DMS 273 (cell line): ENCODE data around the gene REXO1.
A peak's percentile ranks its signal among the peaks of the same experiment; 100 is the strongest.

Experiments
- DNase-seq: peaks from one replicate; lab custom pipeline; 2025; ENCODE audit not compliant: unreplicated experiment; lab: John Stamatoyannopoulos, UW

Gene REXO1

GRCh38 chr19:1860821-1861598 lies 12.7 kb upstream of the REXO1 start:
- peak; percentile 59 for DNase-seq

DNA sequence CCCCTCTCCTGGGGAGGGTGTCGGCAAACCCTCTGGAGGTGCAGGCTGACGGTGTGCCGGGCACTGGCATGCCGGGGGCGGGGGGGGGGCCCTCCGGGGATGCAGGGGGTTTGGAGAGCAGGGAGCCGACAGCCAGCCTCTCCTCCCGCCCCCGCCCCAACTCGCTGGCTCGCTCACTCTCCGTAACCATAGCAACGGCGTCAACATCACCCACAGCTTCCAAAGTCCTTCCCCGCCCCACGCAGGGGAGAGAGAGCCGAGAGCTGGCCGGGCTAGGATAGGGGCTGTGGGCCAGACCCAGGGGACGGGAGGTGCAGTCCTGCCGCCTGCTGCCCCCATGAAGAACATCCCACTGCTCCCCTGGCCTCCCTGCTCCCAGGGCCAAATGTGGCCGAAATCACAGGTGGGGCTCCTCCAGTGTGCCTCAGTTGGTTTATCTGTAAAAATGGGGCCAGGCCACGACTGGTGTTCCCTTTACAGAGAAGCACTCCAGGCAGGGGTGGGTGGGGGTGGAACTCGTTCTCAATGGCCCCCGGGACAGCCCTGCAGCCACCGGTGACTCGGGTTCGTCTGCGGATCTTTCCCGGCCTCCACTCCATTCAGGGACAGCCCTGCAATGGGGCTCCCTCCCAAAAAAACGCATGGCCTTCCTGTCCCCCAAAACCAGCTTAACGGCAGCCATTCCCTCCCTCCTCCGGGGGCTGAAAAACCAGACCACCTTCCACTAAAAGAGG lies 11.9 kb upstream of the REXO1 start:
- DNase-seq = peak; percentile 84

- peak; percentile 58 for DNase-seq
These were observed 11.1 kb upstream of the REXO1 start for GRCh38 chr19:1859331-1859781.

DNA sequence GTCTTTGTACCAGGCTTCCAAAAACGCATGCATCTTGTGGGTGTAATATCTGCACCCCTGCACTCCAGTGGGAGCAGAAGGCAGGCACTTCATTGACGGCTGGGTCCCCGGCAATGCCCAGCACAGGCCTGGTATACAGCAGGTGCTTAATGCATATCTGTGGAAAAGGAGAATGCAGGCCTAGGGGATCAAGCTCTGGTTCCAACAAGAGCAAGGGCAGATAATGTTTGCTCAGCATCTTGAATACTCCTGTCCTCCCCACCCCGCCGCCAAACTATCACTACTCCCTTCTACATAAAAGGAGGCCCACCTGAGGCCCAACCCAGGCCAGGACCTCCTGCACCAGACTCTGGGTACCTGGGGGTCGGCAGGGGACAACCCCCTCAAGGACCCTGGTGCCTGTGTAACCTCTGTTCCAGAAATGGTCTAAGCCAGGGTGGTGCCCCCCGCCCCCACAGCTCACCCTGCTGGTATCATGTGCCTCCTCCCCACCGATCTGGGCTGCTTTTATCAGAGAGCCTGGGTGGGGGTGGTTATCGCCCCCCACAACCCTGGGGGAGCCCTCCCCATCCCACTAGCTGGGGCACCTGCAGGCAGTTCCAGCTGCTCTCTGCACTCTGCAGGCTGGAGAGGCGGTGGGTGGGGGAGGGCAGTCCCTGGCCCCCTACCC lies 10.3 kb upstream of the REXO1 start:
- DNase-seq = peak; percentile 52

DNA sequence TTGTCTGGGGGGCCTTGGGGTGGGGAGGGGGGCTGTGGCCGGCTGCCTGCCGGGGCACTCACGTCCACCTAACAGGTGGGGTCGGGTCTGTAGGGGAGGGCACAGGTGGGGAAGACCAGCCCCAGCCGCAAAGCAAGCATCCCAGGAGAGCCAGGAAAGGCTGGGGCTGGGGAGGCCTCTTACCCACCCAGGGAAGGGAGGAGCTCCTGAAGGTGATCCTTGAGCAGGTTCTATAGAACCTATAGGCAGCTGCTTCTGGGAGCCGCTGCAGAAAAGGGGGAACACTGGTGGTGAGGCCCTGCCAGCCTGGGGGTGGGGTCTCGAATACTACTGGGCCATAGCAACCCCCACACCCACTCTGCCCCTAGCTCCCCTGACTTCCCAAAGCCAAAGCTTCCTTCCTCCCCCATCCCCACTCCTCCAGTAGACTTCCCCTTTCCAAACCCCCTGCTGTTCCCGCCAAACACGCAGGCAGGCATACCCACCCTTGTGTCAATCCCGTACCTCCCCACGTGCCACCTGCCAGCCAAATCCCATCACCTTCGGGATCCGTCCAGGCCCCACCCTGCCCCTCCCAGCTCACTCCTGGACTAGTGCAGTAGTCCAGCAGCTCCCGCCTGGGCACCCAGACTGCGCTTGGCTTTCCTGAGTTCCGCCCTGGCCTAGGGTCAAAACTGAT lies 9.5 kb upstream of the REXO1 start:
- DNase-seq = peak; percentile 73

DNA sequence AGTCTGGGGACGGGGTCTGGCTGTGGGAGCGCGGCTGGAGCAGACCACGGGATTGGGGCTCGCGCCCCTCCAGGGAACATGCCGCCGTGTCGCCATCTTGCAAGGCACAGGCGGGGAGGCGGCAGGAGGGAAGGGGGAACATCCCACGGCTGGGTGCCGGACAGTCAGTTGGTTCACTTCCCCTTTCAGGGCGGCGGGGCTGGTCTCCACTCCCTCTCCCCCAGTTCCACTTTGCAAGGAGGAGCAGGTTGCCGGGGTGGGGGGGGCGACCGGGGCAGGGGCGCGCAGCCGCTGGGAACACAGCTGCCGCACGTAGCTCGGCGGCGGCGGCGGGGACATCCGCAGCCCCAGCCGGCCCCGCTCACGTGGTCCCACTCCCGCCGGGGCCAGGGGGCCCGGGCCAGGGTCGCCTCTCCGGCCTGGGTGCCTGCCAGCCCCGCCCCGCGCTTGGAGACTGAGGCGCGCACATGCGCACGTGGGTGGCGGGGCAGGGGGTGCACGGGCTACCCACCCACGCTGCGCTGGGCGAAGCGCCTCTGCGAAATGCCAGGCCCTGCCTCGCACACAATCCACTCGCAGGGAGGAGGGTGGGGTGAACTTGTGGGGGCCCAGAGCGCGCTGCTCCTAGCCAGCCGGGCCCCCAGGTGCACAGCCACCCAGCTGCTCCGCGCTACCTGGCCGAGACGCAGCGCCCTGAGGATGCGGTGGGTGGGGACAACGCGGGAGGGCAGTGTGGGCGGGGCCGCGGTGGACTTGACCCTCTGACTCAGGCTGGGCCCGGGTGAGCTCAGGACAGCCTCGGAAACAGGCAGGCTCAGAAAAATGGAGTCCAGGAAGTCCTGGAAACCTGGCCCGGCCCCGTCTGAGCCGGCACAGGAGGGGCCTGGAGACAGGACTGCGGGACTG lies 8.7 kb upstream of the REXO1 start:
- DNase-seq = peak; percentile 85

GRCh38 chr19:1856345-1856697 lies 8.0 kb upstream of the REXO1 start:
- peak; percentile 86 for DNase-seq

DNA sequence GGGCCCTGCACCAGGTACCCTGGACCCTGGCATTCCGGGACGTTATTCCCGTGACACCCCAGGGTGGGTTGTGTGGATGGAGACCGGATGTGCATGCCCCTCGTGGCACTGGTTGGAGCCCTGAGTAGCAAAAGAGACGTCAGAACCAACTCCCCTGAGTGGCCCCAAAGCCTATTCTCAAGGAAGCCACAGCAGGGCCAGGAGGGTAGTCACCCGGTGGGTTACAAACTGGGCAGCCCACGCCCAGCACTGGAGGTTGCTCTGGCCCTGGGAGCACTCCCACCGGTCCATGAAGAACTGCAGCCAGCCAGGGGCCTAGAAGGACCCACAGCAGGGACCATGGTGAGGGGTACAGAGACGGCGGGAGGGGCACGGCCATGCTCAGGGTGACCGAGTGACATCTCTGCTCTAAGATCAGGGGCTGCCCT lies 7.6 kb upstream of the REXO1 start:
- DNase-seq = peak; percentile 87

DNA sequence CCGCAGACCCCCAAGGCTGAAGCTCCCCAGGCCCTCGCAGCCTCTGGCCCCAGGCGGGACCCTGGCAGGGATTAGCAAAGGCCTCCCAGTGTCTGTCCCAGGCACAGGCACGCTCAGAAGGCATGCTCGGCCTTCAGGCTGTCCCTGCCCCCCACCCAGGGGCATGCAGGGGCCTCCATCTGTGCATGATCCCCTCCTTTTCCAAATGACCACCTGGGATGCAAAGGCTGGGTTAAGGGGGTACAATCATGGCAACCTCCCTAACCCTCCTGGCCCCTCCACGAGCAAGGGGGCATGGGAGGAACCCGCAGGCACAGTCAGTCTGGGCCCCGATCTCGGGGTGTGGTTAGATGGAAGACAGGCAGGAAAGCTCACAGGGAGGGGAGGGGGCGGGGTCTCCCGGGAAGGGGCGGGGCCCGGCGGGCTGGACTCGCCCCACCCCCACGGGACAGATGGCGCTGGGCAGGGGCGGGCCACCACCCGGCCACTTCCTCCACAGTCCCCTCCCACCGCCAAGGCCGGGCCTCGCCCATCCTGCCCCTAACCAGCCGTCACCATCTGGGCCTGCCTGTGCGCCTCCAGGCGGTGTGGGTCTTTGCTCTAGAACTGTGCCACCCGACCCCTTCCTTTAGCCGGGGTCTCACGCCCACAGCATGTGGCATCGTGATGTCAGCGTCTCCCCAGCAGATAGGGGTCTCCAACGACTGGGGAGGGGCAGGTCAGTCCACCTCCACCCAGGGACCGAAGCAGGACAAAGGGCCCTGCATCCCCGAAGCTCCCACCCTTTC lies 7.0 kb upstream of the REXO1 start:
- peak; percentile 98 for DNase-seq

DNA sequence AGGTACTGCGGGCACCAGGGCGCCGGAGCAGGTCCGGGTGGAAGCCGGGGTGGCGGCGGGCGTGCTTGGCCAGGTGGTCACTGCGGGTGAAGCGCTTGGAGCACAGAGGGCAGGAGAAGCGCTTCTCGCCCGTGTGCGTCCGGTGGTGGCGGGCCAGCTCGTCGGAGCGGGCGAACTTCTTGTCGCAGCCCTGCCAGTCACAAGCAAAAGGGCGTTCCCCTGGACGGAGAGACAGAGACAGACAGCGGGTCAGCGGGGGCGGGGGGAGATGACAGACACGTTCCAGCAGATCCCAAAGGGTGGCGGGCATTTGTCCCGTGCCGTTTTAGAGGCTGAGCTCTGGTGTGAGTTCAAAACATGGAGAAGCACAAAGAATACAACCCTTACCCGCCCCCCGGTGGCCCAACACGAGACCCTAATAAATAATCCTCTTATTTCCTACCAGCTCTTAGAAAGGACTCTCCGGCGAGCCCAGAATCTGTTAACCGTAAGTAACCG lies 6.3 kb upstream of the REXO1 start:
- DNase-seq = peak; percentile 73

DNA sequence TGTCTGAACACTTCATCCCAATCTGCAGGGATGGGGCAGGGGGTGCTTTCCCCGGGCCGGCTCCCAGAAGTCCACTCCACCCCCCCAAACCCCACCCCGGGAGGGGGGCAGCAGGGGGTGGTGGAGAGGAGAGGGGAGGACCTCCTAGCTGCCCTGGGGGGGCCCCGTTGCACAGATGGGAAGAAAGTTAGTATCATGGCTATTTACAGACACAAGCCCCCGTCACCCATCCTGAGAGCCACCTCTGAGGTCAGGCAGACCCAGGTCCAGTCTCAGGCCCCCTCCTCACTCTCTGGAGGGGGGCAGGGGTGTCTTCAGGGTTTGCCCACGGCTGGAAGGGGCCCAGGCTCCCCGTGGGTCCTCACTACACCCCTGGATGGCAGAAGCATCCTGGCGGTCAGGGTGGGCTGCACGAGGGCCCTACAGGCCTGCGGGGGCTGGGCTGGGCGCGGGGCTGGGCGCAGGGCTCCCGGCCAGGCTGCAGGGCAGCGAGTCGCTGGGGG lies 5.8 kb upstream of the REXO1 start:
- no peak for DNase-seq

DNA sequence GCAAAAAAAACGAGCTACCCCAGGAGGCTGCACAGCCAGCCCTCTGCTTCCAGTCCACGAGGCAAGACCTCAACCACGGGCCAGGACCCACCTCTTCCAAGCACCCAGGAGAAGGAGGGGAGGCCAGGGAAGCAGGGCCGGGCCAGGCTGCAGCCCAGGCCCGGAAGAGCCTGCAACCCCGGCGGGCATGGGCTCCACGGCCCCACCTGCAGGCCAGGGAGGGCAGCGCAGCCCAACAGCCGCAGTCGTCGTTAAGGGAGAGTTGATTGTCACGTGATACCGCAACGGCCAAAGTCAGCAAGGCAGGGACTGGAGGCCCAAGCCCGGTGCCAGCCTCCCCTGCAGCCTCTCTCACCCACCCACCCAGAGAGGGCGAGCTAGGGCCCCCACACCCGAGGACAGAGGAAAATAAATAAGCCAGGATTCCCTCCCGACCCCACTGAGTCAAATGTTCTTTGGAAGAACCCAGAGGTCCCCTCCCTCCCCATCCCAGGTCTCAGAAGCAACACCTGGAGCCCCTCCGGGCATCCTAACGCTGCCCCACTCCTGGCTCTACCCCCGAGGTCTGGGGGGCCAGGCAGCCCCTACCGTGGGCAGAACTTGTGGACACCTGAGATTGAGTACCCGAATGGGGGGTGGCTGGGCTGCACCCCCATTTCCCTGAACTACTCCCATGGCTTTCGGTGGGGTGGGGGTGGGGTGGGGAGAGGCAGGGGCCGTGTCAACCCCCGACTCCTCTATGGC lies 5.2 kb upstream of the REXO1 start:
- peak; percentile 93 for DNase-seq

GRCh38 chr19:1852581-1853128 lies 4.4 kb upstream of the REXO1 start:
- DNase-seq = no peak

DNA sequence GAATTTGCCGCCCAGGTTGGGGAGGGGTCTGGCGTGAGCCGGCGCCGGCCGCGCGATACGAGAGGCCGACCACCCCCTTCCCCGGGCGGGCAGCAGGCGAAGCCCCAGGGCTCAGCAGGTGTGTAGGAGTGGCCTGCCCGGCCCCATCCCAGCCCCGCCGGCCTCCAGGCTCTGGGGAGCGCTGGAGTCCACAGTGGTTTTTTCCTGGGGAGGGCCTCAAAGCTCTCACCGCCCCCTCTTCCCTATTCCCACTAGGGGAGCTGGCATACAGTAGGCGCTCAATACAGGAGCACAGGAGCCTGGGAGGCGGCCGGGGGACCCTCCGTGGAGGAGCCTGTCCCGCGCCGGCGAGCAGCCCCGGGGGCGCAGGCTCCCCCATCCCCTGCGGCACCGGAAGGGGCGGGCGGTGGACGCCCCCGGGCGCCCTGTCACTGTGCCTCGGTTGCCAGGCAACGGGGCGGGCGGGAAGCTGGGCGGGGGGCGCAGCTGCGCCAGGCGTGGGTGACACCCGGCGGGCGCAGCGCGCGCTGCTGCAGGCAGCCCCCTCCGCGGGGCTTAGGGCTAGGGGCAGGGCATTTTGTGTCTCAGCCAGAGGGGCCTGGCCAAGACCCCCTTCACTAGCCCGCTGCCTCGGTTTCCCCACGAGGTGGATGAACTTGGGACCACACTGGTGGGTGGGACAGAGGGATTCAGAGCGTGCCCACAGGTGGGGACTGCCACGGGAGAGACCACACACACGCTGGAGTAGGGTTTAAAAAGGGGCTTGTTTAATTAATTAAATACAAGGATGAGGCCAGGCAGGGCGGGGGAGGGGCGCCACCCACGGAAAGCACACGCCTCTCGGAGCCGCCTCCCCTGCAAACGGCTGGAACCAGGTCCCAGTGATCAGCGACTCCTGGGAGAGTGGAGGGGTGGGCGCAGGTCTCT lies 3.6 kb upstream of the REXO1 start:
- DNase-seq = no peak

GRCh38 chr19:1850809-1851653 lies 2.7 kb upstream of the REXO1 start:
- DNase-seq = no peak

- no peak for DNase-seq
These were observed 1.7 kb upstream of the REXO1 start for GRCh38 chr19:1849886-1850398.
